Effector CD4-positive, alpha-beta T cell (primary cell): Measurements from ENCODE around the gene RAD23A.
"Not testable (repeated sequence)": the region's sequence is repeated elsewhere in the genome, so short reads cannot be mapped to it uniquely, and the experiment has no call there.

Experiments used
- DNase-seq: peaks from one replicate; pipeline ENCODE4 v3.0.0-alpha.2; 2020

RAD23A gene

DNA sequence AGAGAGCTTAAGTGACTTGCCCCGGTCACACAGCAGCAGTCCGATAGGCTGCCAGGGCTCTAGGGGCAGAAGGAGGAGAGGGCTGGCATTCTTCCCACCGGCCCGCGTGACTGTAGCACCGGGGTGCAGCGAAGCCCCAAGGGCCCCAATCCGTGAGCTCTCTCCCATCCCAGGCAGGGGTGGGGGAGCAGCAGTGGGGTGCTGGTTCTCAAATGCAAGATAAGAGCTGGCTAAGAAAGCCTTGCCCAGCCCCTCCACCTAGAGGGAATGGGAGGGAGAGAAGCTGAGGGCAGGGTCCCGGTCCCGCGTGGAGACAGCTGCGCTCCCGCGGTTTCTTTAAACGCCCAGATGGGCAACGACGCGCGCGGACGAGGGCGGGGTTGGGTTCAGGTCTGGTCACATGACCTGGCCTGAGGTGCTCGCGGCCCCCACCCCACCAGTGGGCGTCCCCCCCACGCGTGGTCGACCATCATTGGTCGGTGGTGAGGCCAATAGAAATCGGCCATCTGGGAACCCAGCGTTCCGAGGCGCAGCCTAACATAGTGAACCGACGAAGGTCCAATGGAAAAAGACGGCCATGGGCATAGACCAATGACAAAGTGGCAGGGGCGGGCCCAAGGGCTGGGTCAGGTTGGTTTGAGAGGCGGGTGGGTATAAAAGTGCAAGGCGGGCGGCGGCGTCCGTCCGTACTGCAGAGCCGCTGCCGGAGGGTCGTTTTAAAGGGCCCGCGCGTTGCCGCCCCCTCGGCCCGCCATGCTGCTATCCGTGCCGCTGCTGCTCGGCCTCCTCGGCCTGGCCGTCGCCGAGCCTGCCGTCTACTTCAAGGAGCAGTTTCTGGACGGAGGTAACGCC is 7.5 kb upstream of the RAD23A start, which contains the start of gene CALR:
Gene CALR (plus strand): TSS at position 683 of the 852 bp plus-strand sequence. CDS start 71 bp downstream, at position 754.
- peak; percentile 98 for DNase-seq

DNA sequence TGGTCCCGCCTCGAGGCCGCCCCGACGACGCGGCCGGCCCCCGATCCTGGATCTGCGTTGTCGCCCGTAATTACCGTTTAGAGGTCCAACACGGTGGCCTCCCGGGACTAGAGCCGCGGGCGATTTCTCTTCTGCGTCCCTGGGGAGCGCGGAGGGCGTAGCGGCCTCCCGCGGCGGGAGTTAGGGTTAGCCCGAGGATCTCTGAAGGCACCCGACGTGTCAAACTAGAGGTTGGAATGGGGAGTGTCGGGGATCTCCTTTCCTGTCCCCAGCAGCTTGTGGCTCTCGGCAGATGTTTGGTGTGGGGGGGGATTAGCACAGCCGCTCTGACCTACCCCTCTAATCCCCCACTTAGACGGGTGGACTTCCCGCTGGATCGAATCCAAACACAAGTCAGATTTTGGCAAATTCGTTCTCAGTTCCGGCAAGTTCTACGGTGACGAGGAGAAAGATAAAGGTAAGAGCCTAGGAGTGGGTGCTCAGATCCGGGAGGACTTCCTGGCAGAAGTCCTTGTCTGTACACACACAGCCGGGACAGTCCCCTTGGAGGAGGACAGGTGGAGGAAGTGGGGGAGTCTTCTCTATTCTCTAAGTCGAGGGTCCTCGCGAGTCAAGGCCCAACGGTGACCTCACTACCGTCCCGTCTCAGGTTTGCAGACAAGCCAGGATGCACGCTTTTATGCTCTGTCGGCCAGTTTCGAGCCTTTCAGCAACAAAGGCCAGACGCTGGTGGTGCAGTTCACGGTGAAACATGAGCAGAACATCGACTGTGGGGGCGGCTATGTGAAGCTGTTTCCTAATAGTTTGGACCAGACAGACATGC is 6.7 kb upstream of the RAD23A start:
- DNase-seq: peak; percentile 21

DNA sequence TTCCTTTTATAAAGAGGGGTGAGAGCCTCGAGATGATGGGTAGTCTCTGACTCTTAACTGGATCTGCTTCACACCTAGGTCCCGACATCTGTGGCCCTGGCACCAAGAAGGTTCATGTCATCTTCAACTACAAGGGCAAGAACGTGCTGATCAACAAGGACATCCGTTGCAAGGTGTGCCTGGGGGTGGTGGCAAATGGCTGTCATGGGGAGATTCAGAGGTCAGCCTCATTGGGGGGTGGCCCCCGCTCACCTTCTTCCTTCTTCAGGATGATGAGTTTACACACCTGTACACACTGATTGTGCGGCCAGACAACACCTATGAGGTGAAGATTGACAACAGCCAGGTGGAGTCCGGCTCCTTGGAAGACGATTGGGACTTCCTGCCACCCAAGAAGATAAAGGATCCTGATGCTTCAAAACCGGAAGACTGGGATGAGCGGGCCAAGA is 5.7 kb upstream of the RAD23A start:
- no peak for DNase-seq

DNA sequence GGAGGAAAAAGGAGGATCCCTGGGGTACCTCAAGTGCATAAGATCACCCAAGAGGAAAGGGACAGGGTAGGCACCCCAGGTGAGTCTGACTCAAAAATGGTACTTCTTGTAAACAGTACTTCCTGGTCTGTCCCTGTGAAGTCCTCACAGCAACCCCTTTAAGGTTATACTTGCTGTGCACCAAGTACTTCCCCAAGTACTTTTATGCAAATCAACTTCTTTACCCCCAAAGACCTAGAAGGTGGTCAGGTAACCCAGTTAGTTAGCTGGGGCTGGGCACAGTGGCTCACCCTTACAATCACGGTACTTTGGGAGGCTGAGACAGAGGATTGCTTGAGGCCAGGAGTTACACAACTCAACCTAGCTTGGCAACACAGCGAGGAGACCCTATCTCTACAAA is 4.8 kb upstream of the RAD23A start:
- no peak for DNase-seq

DNA sequence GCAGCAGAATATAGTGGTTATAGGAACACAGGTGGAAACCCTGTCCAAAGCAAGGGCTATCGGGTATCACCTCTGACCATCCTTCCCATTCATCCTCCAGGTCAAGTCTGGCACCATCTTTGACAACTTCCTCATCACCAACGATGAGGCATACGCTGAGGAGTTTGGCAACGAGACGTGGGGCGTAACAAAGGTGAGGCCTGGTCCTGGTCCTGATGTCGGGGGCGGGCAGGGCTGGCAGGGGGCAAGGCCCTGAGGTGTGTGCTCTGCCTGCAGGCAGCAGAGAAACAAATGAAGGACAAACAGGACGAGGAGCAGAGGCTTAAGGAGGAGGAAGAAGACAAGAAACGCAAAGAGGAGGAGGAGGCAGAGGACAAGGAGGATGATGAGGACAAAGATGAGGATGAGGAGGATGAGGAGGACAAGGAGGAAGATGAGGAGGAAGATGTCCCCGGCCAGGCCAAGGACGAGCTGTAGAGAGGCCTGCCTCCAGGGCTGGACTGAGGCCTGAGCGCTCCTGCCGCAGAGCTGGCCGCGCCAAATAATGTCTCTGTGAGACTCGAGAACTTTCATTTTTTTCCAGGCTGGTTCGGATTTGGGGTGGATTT is 2.1 kb upstream of the RAD23A start:
- no peak for DNase-seq

DNA sequence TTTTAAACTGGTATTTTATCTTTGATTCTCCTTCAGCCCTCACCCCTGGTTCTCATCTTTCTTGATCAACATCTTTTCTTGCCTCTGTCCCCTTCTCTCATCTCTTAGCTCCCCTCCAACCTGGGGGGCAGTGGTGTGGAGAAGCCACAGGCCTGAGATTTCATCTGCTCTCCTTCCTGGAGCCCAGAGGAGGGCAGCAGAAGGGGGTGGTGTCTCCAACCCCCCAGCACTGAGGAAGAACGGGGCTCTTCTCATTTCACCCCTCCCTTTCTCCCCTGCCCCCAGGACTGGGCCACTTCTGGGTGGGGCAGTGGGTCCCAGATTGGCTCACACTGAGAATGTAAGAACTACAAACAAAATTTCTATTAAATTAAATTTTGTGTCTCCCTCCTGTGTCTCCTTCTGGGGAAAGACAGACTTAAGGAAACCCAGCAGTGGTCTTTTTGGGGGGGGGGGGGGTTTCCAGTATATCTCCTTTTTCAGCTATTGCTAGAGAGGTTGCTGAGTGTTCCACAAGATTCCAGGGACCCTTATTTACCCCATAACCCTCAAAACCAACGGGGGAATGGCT is 1.5 kb upstream of the RAD23A start:
- DNase-seq: no peak

DNA sequence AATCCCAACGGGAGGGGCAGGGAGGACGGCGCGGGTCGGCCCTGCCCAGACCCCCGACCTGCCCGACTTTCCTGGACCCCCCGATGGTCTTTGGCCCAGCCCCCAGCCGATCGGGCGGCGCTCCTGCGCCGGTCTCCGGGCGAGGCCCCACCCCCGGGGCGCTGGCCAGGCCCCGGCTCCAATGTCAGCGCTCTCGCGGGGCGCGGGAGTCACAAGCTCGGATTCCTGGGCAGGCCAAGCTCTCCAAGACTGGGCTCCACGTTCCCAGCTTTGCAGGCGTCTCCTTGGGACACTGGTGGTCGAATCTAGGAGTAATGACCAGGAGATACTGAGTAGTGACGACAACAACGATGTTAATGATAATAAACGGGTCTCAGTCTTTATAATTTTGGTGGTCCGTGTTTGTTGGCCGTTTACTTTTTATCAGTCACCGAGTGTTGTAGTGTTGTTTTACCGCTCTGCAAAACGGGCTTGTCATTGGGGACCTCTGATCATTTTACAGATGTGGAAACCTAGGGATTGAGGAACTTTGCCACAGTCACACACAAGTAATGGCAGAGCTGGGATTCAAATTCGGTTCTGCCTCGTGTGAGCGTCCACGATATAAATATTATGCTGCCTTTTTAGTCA is 545 bp downstream of the RAD23A start:
- DNase-seq: peak; percentile 28

DNA sequence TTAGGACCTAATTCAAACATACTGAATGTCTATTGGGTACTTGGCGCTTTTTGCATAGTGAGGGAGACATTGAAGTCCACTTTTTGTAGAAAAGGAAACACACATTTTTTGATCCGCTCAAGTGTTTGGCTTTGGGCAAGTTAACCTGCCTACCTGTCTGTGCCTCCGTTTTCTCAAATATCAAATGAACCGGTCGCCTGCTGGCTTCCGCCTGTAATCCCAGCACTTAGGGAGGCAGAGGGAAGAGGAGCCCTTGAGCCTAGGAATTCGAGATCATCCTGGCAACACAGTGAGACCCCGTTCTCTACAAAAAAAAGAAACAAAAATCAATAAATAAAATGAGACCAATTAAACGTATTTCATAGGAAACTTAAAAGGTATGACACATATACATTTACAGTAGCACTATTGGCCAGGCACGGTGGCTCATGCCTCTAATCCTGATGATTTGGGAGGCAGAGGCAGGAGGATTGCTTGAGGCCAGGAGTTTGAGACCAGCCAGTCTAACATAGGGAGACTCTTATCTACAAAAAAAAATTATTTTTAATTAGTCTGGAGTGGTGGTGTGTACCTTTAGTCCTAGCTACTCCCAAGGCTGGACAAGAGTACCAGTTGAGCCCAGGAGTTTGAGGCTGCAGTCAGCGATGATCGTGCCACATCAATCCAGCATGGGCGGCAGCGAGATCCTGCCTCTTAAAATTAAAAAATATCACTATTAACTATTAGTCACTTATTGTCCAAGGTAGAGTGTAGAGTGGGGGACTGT is 1.3 kb downstream of the RAD23A start:
- no peak for DNase-seq

DNA sequence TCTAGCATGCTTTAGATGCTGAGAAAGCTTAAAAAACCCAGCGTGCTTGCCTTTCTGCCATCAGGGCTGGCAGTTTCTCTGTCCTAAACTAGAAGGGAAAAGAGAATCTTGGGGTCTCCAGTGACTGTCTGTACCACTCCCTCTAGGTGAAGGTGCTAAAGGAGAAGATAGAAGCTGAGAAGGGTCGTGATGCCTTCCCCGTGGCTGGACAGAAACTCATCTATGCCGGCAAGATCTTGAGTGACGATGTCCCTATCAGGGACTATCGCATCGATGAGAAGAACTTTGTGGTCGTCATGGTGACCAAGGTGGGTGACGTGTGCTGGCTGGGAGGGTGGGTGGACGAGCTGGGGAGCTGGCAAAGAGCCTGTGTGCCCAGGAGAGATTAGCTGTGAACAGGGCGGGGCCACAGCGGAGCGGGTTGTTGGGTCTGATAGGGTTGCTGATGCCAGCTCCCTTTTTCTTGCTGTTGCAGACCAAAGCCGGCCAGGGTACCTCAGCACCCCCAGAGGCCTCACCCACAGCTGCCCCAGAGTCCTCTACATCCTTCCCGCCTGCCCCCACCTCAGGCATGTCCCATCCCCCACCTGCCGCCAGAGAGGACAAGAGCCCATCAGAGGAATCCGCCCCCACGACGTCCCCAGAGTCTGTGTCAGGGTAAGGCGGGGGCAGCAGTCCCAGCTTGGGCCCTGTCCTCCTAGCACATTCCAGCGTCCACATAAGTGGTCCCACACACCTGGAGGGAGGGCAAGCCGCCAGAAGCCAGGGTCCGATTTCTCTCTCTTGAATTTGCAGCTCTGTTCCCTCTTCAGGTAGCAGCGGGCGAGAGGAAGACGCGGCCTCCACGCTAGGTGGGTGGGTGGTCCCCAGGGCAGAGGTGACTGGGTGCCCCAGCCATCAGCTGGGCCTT is 2.3 kb downstream of the RAD23A start:
- DNase-seq: no peak

DNA sequence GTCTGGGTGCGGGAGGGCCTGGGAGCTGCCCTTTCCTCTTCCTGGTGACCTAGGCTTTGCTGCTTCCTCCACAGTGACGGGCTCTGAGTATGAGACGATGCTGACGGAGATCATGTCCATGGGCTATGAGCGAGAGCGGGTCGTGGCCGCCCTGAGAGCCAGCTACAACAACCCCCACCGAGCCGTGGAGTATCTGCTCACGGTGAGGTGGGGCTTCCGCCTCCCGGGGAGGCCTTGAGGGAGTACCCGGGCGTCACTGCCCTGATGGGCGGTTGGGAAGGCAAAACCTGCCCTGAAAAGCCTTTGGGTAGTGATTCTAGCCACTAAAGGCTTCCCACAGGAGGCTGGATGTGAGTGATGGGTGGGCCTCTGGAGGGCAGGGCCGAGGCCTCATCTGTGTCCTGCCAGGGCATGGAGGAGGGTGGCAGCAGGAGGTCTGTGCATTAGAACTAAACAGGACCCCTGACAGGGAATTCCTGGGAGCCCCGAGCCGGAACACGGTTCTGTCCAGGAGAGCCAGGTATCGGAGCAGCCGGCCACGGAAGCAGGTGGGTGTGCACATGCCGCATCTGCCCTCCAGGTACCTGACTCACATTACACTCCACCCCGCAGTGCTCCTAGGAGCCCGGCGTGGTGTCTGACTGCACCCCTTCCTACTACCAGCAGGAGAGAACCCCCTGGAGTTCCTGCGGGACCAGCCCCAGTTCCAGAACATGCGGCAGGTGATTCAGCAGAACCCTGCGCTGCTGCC is 3.1 kb downstream of the RAD23A start:
- no peak for DNase-seq

DNA sequence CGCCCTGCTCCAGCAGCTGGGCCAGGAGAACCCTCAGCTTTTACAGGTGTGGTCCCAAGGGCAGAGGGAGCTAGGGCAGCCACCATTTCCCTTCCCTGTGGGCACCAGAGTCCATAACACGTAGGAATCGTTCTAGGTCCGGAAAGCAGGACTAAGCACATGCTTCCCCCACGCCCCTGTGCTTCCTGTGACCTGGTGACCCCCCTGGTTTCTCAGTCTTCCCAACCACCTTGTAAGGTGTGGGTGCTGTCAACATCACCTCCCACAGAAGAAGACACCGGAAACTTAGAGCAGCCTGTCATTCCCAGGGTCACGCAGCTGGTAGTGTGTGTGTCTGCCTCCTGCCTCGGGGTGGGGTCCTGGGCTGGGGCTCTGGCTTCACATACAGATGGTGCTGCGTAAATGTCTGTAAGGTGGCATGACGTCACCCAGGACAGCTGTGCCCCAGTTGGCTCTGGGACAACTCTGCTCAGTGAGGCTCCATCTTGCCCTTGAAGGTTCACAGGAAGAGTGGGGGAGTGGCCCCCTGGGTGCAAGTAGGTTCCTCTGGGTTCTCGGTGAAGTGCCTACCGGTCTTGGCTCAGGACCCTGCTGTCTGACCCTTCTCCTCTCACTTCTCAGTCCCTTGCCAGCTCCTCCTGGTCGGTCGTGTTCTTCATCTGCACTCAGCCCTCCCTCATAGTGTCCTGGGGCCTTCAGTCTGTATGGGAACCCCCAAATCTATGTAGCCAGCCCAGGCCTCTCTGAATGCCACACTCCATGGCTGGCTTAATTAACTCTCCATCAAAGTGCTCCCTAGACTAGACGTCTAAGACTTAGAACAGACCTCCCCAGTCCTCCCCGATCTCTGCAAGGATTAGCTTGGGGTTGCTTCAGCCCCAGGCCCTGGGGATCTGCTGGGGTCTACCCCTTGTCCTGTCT is 4.0 kb downstream of the RAD23A start:
- DNase-seq: no peak

DNA sequence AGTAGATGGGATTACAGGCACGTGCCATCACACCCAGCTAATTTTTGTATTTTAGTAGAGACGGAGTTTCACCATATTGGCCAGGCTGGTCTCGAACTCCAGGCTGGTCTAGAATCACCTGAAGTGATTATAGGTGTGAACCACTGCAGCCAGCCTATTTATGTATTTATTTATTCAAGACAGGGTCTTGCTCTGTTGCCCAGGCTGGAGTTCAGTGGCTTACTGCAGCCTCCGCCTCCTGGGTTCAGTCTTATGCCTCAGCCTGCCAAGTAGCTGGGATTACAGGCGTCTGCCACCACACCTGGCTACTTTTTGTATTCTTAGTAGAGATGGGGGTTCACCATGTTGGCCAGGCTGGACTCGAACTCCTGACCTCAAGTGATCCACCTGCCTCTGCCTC is 6.4 kb downstream of the RAD23A start:
- not testable (repeated sequence) for DNase-seq

DNA sequence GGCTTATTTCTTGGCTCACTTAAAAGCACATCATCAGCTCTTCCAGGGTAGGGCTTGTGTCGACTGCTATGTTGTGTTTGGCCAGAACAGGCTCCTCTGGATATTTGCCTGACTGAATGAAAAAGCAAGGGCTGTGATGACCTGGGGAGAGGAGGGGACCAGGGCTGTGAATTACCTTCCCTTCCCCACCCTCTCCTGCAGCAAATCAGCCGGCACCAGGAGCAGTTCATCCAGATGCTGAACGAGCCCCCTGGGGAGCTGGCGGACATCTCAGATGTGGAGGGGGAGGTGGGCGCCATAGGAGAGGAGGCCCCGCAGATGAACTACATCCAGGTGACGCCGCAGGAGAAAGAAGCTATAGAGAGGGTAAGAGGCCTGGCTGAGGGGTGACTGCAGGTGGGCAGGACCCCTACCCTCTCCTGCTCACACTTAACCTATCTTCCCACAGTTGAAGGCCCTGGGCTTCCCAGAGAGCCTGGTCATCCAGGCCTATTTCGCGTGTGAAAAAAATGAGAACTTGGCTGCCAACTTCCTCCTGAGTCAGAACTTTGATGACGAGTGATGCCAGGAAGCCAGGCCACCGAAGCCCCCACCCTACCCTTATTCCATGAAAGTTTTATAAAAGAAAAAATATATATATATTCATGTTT is 7.0 kb downstream of the RAD23A start:
- no peak for DNase-seq

DNA sequence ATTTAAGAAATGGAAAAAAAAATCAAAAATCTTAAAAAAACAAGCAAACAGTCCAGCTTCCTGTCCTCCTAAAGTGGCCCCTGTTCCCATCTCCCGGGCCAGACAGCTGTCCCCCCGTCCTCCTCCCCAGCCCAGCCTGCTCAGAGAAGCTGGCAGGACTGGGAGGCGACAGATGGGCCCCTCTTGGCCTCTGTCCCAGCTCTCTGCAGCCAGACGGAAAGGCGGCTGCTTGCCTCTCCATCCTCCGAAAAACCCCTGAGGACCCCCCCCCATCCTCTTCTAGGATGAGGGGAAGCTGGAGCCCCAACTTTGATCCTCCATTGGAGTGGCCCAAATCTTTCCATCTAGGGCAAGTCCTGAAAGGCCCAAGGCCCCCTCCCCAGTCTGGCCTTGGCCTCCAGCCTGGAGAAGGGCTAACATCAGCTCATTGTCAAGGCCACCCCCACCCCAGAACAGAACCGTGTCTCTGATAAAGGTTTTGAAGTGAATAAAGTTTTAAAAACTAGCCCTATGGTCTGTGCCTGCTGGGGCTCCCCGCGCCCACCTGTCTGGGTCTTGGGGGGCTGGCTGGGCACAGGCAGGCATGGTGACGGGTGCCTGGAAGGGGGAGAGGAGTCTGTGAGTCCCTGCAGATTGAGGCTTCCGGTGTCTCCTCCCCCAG is 7.6 kb downstream of the RAD23A start:
- DNase-seq: no peak

DNA sequence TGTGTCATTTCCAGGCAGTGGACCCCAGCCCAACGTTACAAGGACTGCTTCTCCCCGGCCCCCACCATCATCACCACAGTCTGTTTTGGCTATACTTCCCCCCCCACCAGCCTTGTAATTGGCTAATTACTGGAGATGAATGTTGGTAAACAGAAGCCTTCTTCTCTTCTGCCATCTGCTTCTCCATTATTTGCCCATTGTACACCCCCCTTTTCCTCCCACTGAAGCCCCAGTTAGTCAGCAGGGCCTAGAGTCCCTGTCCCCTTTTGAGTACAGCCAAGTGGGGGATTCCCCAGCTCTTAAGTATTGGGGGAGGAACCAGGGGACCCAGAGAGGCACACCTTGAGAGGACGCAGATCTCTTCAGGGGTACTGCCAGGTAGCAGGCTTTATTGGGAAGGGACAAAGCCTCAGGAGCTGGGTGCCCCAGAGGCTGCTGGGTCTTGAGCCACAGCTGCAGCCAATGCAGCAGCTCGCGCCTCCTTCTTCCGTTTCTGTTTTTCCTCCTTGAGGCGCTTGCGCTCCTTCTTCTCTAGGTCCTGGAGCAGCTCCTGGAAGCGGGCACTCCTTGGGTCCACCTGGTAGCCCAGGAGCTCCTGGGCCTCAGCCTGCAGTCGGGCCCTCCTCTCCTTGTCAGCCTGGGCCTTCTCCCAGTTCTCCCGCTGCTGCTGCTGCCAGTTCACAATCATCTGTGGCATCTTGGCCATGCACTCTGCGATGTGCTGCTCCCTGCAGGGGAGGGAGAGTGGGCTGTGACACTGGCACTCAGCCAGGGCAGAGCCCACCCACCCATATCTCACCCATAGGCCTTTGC is 8.3 kb downstream of the RAD23A start:
- DNase-seq: no peak

DNA sequence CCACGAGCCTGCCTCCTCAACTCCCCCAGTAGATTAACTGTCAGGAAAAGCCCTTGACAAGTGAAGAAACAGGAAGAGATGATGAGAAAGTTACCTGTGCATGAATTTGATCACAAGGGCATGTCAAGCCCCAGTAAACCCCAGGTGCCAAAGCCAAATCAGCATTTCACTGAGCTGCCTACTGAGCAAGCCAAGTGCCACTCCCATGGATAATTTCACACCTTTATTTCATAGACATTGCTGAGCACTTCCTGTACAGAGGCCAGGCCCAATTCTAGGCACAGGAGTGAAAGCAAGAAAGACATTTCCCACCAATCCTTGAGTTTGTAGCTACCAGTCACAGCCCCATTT is 8.9 kb downstream of the RAD23A start:
- DNase-seq: no peak

DNA sequence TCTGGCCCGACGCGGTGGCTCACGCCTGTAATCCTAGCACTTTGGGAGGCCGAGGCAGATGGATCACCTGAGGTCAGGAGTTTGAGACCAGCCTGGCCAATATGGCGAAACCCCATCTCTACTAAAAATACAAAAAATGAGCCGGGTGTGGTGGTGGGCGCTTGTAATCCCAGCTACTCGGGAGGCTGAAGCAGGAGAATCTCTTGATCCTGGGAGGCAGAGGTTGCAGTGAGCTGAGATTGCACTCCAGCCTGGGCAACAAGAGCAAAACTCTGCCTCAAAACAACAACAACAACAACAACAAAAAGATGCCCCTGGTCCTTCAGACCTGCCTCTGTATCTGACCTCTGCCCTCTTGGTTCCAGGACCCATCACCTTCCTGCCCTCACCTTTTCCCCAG is 9.9 kb downstream of the RAD23A start:
- not testable (repeated sequence) for DNase-seq
